Activated T-helper 17 cell treated with anti-CD3 and anti-CD28 coated beads, Interleukin-2, amount 50 U/mL, for 72 hours (primary cell): ENCODE measurements around the gene WDR18. TPM values are rescaled to one million over a fixed set of nuclear protein-coding genes. Genes with fewer than 3 reads are reported as not detected.
A peak's percentile ranks its signal among the peaks of the same experiment; 100 is the strongest.

Experiments
- ATAC-seq: fragments of 150-1000 bp; cut with Tn5 transposase; replicated peaks from 2 replicates; pipeline ENCODE4 v1.10.0; 2021; ENCODE audit warnings: mild to moderate bottlenecking, moderate library complexity
- H3K27ac Mint-ChIP-seq: one replicate; pipeline ENCODE4 v1.8.0; 2022; ENCODE audit warnings: mixed read lengths
- H3K27me3 Mint-ChIP-seq: one replicate; pipeline ENCODE4 v1.8.0; 2022; ENCODE audit warnings: mixed read lengths
- H3K36me3 Mint-ChIP-seq: one replicate; pipeline ENCODE4 v1.8.0; 2022; ENCODE audit warnings: low read depth, mild to moderate bottlenecking, mixed read lengths
- H3K4me1 Mint-ChIP-seq: one replicate; pipeline ENCODE4 v1.8.0; 2022; ENCODE audit warnings: mixed read lengths
- H3K4me3 Mint-ChIP-seq: one replicate; pipeline ENCODE4 v1.8.0; 2022; ENCODE audit warnings: mild to moderate bottlenecking, mixed read lengths
- H3K9me3 Mint-ChIP-seq: one replicate; pipeline ENCODE4 v1.8.0; 2022; ENCODE audit warnings: mixed read lengths
- total RNA-seq, 2 donors: library from RNA; stranded (reverse); gene quantifications; one replicate each; pipeline ENCODE4 v1.2.3, GENCODE V29; 2022

WDR18 gene
- total RNA-seq, 2 donors from 2014 or later, result 43.2 to 94.2 TPM

DNA sequence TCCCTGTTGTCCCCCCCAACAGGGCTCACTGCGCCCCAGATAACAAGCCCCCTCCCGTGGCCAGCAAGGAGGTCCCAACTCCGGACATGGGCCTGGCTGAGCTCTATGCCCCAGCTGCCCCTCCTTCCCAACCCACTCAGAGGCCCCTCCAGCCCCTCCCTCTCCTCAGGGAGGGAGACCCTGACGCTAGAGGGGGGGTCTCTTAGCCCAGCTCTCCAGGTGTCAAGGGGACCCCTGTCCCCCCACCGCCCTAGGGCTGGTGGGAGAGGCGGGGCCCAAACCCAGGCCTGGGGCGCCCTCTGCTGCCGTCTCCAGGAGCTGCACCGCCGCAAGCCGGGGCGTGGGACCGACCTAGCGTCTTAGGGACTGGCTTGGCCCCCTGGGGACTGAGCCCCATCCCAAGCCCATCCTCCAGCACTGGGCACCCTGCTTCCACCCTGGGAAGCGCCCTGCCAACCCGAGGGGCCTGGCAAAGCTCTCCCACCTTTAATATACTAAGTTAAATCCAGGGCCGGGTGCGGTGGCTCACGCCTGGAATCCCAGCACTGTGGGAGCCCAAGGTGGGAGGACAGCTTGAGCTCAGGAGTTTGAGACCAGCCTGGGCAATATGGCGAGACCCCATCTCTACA is 17.5 kb downstream of the WDR18 start:
- no peak overlapping the region for H3K4me3 Mint-ChIP-seq
- peak; percentile 75 for ATAC-seq

GRCh38 chr19:1002600-1002999 is 18.5 kb downstream of the WDR18 start:
- H3K27ac Mint-ChIP-seq, result no peak overlapping the region
- no peak overlapping the region for H3K4me3 Mint-ChIP-seq
- H3K36me3 Mint-ChIP-seq, result peaks cover 6% of the 10 kb centered on the region
- H3K9me3 Mint-ChIP-seq, result no peaks in the 10 kb centered on the region
- peaks cover 17% of the 10 kb centered on the region for H3K27me3 Mint-ChIP-seq
- no peak for ATAC-seq
- peaks cover 5% of the 10 kb centered on the region for H3K4me1 Mint-ChIP-seq

More for the DNA sequence above, 17.5 kb downstream of the WDR18 start:
- no peak overlapping the region for H3K27ac Mint-ChIP-seq
- peaks cover 6% of the 10 kb centered on the region for H3K36me3 Mint-ChIP-seq
- H3K9me3 Mint-ChIP-seq, result no peaks in the 10 kb centered on the region
- H3K27me3 Mint-ChIP-seq, result peaks cover 17% of the 10 kb centered on the region
- H3K4me1 Mint-ChIP-seq, result peaks cover 5% of the 10 kb centered on the region

GRCh38 chr19:1003283-1003682 is 19.1 kb downstream of the WDR18 start:
- Mint-ChIP-seq H3K27ac (no peak overlapping the region), H3K4me3 (no peak overlapping the region), H3K4me1 (peaks cover 5% of the 10 kb centered on the region), H3K36me3 (peaks cover 6% of the 10 kb centered on the region), H3K27me3 (peaks cover 17% of the 10 kb centered on the region), H3K9me3 (no peaks in the 10 kb centered on the region)
- ATAC-seq, result no peak

GRCh38 chr19:1004204-1004802 is 20.2 kb downstream of the WDR18 start:
- Mint-ChIP-seq H3K27ac (no peak overlapping the region), H3K4me1 (peaks cover 5% of the 10 kb centered on the region), H3K27me3 (peaks cover 10% of the 10 kb centered on the region), H3K9me3 (no peaks in the 10 kb centered on the region), H3K4me3 (no peak overlapping the region), H3K36me3 (peaks cover under 1% of the 10 kb centered on the region)
- ATAC-seq, result no peak

GRCh38 chr19:1004803-1005664 is 20.9 kb downstream of the WDR18 start:
- Mint-ChIP-seq H3K4me1 (peaks cover 5% of the 10 kb centered on the region), H3K27me3 (peaks cover 8% of the 10 kb centered on the region), H3K27ac (no peak overlapping the region), H3K36me3 (no peaks in the 10 kb centered on the region), H3K9me3 (no peaks in the 10 kb centered on the region), H3K4me3 (no peak overlapping the region)
- no peak for ATAC-seq

GRCh38 chr19:1006711-1007398 is 22.7 kb downstream of the WDR18 start:
- ATAC-seq, result no peak
- Mint-ChIP-seq H3K4me1 (peaks cover 5% of the 10 kb centered on the region), H3K27ac (no peak overlapping the region), H3K36me3 (no peaks in the 10 kb centered on the region), H3K27me3 (peaks cover 5% of the 10 kb centered on the region), H3K9me3 (no peaks in the 10 kb centered on the region), H3K4me3 (no peak overlapping the region)

DNA sequence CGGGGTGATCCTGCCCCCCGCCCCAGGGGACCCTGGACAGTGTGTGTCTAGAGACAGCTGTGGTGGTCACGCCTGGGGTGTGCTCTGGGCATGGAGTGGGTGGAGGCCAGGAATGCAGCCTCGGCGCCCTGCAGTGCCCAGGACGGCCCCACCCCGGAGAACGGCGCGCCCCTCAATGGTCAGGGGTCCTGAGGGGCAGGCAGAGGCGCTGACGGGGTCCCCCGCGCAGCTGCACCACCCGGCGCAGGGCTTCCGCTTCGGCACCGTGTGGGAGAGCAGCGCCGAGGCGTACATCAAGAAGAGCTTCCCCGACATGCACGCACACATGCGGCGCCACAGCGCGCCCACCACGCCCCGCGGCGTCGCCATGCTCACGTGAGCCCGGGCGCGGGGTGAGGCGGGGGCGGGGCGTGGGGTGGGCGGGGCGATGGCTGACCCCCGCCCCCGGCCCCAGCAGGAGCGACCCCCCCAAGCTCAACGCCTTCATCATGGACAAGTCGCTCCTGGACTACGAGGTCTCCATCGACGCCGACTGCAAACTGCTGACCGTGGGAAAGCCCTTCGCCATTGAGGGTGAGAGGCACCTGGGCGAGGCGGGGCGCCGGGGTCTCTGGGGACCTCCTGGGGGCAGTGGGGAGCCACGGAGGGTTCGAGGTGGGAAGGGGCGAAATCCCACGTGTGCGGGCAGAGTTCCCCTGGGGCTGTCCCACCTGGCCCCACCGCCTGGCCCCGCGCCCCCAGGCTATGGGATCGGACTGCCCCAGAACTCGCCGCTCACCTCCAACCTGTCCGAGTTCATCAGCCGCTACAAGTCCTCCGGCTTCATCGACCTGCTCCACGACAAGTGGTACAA is 23.5 kb downstream of the WDR18 start:
- no peak for ATAC-seq
- H3K27me3 Mint-ChIP-seq, result peaks cover 2% of the 10 kb centered on the region

GRCh38 chr19:1008268-1009040 is 24.3 kb downstream of the WDR18 start:
- Mint-ChIP-seq H3K27ac (no peak overlapping the region), H3K27me3 (no peaks in the 10 kb centered on the region), H3K36me3 (no peaks in the 10 kb centered on the region)

More for the DNA sequence above, 23.5 kb downstream of the WDR18 start:
- H3K4me1 Mint-ChIP-seq, result peaks cover 2% of the 10 kb centered on the region
- H3K27ac Mint-ChIP-seq, result no peak overlapping the region
- H3K36me3 Mint-ChIP-seq, result no peaks in the 10 kb centered on the region
- H3K4me3 Mint-ChIP-seq, result no peak overlapping the region
- no peaks in the 10 kb centered on the region for H3K9me3 Mint-ChIP-seq

DNA sequence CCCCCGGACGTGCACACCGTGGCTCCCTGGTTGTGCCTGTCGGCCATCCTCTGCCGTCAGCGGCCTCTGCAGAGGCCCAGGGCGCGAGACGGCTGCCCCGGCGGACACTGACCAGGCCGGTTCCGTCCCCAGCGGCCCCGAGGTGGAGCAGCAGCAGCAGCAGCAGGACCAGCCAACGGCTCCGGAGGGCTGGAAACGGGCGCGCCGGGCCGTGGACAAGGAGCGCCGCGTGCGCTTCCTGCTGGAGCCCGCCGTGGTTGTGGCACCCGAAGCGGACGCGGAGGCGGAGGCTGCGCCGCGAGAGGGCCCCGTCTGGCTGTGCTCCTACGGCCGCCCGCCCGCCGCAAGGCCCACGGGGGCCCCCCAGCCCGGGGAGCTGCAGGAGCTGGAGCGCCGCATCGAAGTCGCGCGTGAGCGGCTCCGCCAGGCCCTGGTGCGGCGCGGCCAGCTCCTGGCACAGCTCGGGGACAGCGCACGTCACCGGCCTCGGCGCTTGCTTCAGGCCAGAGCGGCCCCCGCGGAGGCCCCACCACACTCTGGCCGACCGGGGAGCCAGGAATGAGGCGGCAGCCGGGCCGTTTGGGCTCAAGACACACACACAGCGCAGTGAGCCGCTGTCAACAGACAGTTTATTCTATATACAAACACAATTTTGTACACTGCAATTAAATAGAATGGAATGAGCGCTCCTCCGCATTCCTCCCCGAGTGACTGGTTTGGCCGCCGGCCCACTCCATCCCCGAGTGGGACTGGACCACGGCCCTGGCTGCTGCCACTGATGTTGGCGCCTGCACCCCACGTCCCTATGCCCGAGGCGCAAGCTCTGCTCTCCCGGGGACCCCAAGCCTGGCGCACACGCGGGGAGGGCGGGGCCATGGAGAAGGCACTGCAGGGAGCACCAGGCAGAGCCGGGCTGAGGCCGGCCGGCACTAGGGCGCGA is 25.2 kb downstream of the WDR18 start:
- H3K9me3 Mint-ChIP-seq, result no peaks in the 10 kb centered on the region
- H3K4me3 Mint-ChIP-seq, result no peak overlapping the region
- no peaks in the 10 kb centered on the region for H3K4me1 Mint-ChIP-seq
- no peak for ATAC-seq
- no peaks in the 10 kb centered on the region for H3K27me3 Mint-ChIP-seq
- H3K36me3 Mint-ChIP-seq, result no peaks in the 10 kb centered on the region
- no peak overlapping the region for H3K27ac Mint-ChIP-seq

More at GRCh38 chr19:1008268-1009040, 24.3 kb downstream of the WDR18 start:
- H3K4me1 Mint-ChIP-seq, result no peaks in the 10 kb centered on the region
- ATAC-seq, result no peak
- no peaks in the 10 kb centered on the region for H3K9me3 Mint-ChIP-seq
- H3K4me3 Mint-ChIP-seq, result no peak overlapping the region

- H3K27me3 Mint-ChIP-seq, result no peaks in the 10 kb centered on the region
- no peaks in the 10 kb centered on the region for H3K9me3 Mint-ChIP-seq
- ATAC-seq, result no peak
- no peak overlapping the region for H3K27ac Mint-ChIP-seq
- no peak overlapping the region for H3K4me3 Mint-ChIP-seq
- no peaks in the 10 kb centered on the region for H3K36me3 Mint-ChIP-seq
- H3K4me1 Mint-ChIP-seq, result no peaks in the 10 kb centered on the region
Measured at GRCh38 chr19:1009981-1010538, 25.9 kb downstream of the WDR18 start.

GRCh38 chr19:1010586-1011510 is 26.7 kb downstream of the WDR18 start:
- no peaks in the 10 kb centered on the region for H3K27me3 Mint-ChIP-seq
- H3K9me3 Mint-ChIP-seq, result no peaks in the 10 kb centered on the region
- H3K27ac Mint-ChIP-seq, result no peak overlapping the region
- no peak overlapping the region for H3K4me3 Mint-ChIP-seq
- H3K36me3 Mint-ChIP-seq, result no peaks in the 10 kb centered on the region
- H3K4me1 Mint-ChIP-seq, result no peaks in the 10 kb centered on the region
- ATAC-seq, result no peak
